ENCODE data around the gene UBN1. TPM values are rescaled to one million over a fixed set of nuclear protein-coding genes. Genes with fewer than 3 reads are reported as not detected.
A peak's percentile ranks its signal among the peaks of the same experiment; 100 is the strongest.

Gene UBN1
- total RNA-seq, 2 donors from 2014 or later: 25.5 to 27.7 TPM

DNA sequence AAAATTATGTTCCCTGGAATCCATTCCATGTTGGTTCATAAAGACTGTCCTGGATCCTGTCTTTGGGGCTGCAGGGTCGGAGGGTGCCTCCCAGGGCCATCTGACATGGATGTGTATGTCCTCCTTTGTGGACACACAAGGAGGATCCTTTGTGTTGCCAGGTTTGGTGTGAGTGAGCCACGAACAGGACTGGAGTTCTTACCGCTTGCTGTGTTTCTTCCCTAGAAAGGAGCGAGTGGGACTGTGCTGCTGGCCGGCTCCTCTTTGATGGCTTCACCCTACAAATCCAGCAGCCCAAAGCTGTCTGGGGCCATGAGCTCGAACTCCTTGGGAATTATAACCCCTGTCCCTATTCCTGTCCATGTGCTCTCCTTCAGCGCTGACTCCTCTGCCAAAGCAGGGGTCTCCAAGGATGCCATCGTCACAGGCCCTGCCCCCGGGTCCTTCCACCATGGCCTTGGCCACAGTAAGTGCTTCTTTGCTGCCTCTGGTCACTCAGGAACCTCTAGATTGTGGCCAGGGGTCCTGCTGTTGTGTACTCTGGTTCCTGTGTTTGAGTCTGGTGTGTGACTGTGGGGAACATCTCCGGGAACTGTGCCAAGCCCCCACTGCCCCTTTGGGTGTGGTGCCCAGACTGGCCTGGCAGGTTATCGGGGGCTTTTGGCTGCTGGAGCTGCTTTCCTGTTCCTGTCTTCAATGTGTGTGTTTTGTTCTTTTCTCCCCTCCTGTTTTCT lies 29.5 kb downstream of the UBN1 start:
- intact Hi-C loops (cut with DNase I): no loop called here
- DNase-seq (ENCODE audit: low spot score): no peak

DNA sequence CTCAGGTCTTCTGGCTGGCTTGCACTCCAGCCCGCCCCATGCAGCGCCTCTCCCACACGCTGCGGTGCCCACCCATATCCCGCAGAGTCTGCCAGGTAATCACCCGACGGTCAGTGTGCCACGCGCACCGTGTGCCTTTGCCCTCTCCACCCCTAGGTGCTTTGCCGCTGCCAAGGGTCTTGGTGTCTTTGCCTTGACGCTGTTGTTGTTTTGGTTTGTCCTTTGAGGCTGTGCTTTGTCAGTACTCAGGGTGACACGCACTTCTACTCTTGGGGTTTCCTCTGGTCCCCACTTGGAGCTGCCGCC lies 30.1 kb downstream of the UBN1 start:
- intact Hi-C loops (cut with DNase I): no loop called here

DNA sequence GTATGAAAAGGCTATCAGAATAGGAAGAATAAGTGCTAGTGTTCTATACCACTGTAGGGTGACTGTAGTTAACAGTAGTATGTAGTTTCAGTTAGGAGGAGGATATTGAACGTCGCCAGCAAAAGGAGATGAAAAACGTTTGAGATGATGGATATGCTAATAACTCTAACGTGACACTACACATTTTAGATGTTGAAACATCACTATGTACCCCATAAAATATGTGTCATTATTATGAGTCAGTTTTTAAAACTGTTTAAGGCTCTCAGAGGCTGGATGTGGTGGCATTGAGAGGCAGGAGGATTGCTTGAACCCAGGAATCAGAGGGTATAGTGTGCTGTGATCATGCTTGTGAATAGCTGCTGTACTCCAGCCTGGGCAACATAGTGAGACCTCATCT lies 31.8 kb downstream of the UBN1 start:
- no peak for DNase-seq (ENCODE audit: low spot score)
- intact Hi-C loops (cut with DNase I): no loop called here

More for the DNA sequence above, 30.1 kb downstream of the UBN1 start:
- no peak for DNase-seq (ENCODE audit: low spot score)

DNA sequence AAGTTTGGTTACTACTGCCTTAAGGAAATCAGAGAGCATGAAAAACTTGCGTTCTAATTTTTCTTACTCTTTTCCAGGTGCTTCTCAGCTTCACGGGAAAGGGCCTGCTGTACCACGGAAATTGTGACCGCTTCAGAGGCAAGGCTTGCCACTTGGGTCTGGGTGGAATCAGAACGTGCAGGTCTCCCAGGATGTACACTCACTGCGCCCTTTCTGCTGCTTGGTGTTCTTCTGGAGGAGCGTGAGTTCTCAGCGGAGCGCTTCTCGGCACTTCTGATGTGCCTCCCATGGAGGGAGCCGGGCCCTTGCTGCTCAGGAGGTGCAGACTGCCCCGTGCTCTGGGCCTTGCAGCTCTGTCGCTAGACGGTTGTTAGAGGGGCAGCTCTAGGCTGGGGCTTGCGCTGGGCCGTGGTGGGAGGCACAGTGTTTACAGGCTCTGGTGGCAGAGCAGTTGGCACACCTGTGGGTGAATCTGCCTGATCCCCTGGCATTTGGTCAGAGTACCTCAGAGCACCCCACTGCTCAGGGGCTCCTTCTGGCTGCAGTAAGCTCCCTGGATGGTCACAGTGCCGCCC lies 32.8 kb downstream of the UBN1 start:
- intact Hi-C loops (cut with DNase I): no loop called here
- DNase-seq (ENCODE audit: low spot score): no peak

DNA sequence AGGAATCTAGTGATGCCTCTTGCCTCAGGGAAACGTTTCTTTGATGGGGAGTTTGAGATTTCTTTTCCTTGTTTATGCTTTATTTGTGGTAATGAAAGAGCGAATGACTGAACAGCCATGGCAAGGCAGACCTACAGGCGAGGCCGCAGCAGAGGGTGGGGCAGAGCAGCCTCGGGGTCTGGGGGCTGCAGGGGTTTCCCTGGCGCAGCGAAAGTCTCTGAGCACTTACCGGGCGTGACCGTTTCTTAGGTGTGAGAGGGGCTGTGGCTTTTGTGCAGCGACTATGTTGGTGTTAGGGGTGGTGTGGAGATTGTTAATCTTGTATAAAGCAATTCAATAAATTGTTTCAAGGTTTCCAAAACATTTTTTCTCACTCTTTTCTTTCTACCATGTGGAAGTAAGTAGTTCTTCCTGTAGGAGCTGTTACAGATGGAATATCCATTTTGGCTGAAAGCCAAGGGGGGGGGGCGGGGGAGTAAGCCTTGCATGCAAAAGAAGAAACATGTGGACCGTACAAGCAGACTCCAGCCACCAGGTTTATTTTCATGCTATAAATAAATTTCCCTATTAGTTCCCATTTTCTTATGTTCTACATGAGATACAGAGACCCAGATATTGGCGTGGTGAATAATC lies 34.8 kb downstream of the UBN1 start:
- intact Hi-C loops (cut with DNase I): no loop called here

DNA sequence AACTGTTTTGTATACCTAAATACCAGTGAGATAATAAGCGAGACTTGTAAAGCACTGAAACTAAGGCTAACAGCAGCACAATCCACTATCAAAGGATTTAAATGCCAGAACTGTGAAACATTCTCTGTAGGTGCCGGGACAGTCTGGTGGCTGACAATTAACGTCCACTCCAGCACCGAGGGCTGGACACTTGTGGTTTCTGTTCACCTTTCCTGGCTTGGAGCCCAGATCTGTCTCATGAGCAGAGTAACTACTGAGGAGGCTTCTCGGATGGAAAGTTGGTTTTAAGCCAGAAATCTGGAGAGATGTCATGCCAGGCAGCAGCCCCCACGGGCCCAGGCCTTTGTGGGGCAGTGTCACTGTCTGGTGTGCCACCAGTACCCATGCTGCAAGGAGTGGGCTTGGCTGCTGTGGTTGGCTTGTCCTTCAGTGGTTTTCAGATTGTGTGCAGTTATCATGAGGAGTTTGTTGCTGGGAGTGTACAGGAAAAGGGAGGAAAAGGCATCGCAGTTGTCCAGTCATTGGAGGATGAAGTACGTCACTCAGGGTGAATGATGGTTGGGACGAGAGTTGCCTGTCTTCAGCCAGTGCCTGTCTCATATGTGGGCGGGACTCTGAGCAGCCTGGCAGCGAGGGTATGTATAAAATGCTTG lies 35.5 kb downstream of the UBN1 start:
- DNase-seq (ENCODE audit: low spot score): peak; percentile 2
- intact Hi-C loops (cut with DNase I): no loop called here

More for the DNA sequence above, 34.8 kb downstream of the UBN1 start:
- DNase-seq (ENCODE audit: low spot score): no peak

DNA sequence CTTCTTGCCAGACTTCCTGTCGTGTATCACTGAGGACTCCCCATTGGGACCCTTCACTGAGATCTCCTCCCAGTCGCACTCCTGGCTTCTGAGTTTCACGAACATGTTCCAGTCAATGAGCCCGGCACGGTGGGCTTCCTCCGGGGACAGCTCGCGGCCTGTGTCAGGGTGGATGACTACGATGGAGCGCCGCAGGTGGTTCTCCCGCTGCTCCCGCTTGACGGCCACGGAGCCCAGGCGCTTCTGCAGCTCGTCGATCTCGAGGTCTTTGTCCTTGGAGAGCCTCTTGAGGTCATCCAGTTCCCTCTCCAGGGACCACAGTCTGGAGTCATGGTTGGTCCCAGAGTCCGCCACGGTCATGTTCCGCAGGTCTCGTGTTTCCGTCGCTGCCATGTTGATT lies 36.2 kb downstream of the UBN1 start:
- no peak for DNase-seq (ENCODE audit: low spot score)
- intact Hi-C loops (cut with DNase I): no loop called here

DNA sequence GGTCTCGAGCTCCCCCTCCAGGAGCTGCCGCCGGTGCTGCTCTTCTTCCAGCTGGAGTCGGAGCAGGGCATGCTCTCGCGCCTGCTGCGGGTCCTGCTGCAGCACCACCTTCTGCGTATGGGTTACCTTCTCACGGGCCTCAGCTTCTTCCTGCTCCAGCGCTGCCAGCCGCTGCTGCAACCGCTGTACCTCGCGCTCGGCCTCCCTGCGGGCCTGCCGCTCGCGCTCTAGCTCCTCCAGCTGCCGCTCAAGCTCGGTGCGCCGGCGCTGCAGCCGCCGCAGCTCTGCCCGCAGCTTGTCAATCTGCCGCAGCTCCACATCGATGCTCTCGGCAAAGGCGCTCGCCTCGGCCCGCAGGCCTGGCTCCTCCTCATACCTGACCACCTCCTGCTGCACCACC lies 36.9 kb downstream of the UBN1 start:
- peak; percentile 50 for DNase-seq (ENCODE audit: low spot score)
- intact Hi-C loops (cut with DNase I): no loop called here

DNA sequence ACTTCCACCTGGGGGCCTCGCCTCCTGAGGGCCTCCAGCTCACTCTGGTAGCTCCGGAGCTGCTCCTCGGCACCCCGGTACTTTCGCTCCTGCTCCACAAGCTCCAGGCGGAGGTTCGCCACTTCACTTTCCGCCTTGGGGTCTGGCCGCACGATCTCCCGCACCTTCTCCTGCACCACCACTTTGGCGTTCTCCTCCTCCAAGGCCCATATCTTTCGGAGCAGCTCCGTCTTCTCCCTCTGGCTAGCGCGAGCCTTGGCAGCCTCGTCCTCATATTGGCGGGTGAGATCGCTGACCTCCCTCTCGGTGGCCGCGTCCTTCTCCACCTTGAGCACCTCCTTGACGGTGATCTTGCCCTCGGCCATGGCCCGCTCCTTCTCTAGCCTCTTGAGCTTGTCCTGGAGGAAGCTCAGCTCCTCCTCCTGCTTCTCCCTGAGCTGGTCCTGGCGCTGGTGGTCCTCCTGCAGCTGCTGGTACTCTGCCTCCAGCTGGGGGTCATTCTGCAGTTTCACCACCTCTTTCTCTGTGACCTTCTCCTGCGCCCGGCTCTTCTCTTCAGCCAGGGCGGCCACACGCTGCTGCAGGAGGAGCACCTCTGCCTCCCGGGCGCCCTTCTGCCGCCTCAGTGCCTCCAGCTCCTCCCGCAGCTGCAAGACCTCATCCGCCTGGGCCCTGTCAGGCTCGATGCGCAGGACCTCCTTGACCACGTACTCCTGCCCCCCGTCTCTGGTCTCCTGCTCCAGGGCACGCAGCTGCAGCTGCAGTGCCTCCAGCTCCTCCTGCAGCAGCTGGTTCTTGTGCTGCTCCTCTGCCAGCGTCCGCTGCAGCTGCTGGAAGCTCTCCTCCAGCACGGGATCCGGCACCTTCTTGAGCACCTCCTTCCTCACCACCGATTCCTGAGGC lies 37.9 kb downstream of the UBN1 start:
- intact Hi-C loops (cut with DNase I): no loop called here
- peak; percentile 60 for DNase-seq (ENCODE audit: low spot score)

DNA sequence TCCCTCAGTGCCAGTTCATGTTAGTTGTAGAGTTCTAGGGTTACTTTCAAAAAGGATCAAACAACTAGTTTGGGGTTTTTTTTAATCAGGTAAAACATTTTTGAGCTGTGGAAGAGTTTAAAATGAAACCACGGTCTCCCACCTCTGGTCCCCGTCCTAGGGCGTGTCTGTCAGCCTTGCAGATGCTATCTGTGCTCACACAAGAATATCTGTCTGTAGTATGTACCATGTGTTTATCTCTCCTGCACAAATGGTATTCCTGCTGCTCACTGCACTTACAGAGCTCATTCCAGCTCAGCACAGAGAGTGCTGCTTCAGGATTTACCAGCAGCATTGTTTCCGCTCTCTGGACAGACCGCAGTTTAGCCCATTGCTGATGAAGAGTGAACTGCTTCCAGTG lies 38.9 kb downstream of the UBN1 start:
- peak; percentile 18 for DNase-seq (ENCODE audit: low spot score)
- intact Hi-C loops (cut with DNase I): no loop called here

DNA sequence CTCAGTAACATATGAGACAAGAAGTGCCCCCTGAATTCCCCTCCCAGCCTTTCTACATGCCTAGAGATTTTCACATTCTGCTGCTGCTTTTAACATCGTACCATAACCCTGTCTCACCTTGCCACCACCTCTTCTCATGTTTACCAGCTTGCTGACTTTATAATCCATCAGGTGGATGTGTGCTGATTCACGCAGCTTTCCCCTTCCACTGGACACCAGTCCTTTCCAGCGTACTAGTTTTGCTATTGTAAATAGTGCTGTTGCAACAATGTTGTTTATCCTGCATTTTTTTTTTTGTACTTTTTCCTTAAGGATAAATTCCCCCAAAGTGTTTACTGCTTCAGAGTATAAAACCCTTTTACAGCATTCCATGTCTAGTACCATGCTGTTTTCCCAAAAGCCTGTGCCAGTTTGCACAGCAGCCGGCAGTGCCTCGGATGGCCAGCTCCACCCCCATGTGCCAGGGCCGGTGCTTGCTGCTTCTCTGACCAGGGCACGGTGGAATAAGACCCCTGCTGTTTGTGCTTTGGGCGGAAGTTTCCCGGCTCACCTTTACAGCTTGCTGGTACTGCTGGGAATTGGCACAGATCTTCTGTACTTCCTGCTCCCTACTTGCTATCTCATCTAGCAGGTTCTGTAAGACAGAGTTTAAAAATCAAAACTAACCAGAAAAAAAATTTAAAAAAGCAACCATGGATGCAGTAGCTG lies 41.3 kb downstream of the UBN1 start:
- intact Hi-C loops (cut with DNase I): no loop called here
- no peak for DNase-seq (ENCODE audit: low spot score)

DNA sequence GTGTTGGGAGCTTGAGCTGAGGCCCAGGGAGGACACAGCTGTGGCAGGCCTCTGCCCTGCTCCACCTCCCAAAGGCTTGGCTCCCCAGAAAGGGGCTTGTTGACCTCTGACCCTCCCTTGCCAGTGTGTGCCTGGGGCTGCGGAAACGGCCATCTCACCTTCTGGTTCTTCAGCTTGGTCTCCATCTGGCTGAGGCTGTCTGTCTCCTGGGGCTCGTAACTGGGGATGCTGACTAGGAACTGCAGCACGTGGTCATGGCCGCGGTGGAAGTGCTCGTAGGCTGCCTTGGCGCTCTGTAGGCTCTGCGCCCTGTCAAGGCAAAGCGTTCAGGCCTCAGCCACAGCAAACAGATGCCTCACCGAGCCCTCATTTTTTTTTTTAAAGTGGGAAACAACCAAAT lies 42.7 kb downstream of the UBN1 start:
- DNase-seq (ENCODE audit: low spot score): no peak
- intact Hi-C loops (cut with DNase I): no loop called here

DNA sequence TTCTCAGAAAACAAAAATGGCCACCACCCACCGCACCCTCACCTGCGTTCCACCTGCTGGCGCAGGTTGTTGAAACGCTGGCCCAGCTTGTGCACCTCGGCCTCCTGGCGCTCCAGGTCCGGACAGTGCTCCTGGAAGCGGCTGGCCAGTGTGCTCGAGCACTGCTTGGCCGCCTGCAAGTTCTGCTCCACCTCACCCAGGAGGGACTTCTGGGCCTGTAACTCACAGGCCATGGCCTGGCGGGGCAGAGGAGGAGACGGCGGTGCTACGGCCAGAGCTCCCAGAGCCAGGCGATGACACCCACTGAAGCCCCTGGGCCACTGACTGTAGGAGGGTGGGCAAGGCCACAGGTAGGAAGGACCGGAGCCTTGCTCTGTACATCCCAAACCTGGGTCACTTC lies 43.4 kb downstream of the UBN1 start:
- DNase-seq (ENCODE audit: low spot score): no peak
- intact Hi-C loops (cut with DNase I): no loop called here

DNA sequence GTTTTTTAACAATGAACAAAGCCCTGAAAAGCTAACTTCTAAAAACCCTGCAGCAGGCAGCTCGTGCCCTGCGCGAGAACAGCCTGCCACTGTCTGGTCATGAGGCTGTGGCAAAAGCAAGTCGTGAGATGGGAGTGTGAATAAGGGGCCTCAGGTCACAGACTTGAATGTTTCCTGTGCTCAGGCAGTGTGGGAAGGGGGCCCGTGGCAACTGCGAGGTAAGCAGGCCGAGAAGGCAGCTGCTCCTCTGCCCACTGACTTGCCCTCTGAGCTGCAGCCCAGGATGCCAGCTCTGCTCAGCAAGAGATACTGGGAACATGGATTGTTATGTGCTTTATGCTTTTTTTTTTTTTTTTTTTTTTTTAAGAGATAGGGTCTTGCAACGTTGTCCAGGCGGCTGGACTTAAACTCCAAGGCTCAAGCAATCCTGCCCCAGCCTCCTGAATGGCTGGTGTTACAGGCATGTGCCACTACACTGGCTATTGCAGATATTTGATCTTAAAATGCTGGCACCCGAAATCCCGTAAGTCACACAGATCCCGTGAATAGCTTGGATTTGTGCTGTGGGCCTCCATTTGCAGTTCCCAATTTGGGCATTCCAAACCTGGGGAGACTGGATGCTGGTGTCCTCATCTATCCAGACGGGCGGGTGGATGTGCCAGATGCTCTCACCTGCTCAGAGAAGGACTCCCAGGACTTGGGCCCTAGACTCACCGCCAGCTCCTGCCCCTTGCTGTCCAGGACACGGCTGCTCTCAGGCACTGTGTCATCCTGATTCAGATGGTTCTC lies 44.0 kb downstream of the UBN1 start:
- intact Hi-C loops (cut with DNase I): no loop called here

DNA sequence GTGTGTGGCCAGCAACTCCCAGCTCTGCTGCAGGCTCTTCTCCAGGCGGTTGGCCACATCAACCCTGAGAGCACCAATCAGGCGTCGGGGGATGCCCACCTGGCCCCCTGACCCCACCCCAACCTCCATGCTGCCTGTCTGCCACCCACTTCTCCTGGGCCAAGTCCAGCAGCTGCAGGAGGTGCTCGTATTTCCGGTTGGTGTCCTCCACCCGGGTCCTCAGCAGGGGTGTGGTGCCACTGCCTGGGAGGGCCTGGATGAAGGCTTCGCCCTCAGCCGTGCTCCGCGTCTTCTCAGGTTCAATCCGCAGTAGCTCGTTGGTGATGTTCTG lies 44.6 kb downstream of the UBN1 start:
- DNase-seq (ENCODE audit: low spot score): no peak
- intact Hi-C loops (cut with DNase I): no loop called here

More for the DNA sequence above, 44.0 kb downstream of the UBN1 start:
- DNase-seq (ENCODE audit: low spot score): no peak

DNA sequence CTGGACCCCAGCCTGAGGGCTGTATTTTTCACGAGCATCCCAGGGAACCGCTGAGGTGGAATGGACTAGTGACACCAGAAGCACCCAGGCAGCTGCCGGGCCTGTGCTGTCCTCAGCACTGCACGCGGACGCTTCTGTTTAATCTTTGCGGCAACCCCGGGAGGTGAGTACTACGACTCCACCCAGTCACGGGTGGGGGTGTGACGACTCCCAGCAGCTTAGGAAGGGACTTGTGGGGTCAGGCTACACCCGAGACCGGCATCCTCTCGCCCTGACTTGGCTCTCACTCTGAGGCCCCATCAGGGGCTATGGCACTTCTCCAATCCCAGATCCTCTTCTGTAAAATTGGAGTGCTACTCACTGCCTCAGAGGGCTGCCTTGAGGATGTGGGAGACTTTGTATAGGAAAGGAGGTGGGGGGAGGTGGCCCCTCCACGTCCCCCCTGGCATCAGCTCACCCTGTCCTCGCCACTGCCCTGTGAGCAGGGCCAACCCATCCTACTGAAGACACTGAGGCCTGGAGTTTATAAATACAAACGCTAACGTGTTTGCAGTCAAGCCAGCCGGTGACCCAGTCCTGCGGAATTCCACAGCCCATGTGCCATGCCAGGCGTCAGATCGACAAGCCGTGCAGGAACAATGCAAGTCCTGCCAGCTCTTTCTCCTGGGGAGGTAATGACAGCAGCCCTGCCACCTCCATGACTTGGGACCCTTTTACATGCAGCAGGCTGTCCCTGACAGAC lies 45.3 kb downstream of the UBN1 start:
- intact Hi-C loops (cut with DNase I): no loop called here
- no peak for DNase-seq (ENCODE audit: low spot score)

DNA sequence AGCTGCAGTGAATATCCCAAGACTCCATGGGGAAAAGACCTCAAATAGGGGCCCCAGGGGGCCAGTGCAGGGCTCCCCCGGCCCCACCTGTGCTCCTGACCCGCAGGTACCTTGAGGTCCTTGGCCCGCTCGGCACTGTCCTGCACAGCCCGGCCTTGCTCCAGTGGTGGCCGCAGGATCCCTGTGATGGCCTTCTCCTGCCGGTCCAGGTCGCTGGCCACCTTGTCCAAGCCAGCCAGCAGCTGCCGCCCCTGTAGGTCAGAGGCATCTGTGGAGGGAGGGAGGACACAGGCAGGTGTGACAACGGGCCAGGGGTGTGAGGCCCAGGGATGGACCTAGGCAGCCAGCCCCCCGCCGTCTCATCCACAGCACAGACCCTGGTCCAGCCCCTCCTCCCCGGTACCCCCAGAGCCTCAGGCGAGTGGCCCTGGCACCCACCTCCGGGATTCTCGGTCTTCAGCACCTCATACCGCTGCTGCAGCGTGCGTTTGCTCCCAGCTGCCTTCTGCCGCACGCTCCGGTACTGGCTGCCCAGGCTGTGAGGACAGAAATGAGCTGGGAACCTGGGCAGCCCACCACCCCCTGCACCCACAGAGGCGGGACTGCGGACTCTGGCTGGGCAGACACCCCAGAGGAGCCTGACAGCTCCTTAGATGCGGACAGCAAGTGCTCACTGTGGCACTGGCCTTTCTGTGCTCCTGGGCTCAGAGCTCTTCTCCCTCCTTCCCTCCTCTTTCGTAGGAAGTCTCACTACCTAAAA lies 46.0 kb downstream of the UBN1 start:
- no peak for DNase-seq (ENCODE audit: low spot score)
- intact Hi-C loops (cut with DNase I): no loop called here
